ENCODE results near the gene PODXL2. TPM values are rescaled to one million over a fixed set of nuclear protein-coding genes. Genes with fewer than 3 reads are reported as not detected.

The PODXL2 gene
- total RNA-seq, 1 experiment from 2014 or later = 33.6 TPM

DNA sequence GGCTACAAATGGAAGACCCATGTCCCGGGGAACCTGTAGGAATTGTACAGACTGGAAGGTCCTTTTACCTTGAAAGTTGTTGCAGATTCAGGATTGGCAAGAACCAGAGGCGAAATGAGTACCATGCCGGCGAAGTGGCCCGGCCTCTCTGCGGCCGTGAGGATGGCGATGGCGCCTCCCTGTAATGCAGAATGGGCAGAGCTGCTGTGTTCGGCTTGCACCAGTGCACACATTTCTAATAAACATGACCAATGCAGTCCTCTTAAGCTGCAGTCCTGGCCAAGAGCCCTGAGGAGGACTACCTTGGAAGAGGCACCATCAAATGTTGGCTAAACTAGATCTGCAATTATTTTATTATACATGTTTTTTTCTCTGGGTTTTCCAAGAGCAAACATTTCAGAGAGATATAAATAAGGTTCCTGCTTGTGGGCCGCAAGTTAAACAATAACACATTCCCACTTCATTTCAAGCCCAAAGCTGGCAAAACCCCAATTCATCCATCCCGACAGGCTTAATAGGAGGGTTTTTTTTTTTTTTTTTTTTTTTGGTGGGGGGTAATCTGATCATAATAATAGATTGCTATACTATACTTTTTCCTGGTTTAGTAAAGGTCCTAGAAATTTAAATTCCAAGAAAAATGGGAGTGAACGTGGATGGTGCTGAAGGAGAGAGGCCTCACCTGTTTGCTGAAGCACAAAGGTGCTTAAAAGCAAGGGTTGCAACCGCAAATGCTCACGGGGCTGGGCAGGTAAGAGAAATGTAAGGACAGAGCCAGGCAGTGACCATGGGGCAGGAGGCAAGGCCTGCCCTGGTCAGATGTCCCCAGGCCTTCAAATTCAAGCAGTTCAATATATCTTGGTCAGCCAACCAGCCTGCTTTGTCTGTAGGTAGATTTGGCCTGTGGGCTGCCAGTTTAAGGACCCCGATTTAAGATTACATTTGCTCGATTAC, 92.3 kb downstream of the PODXL2 start:
- Mint-ChIP-seq H3K9me3 (peaks cover 16% of the 10 kb centered on the region), H3K4me3 (no peak overlapping the region), H3K4me1 (peaks cover 23% of the 10 kb centered on the region), H3K36me3 (peaks cover 8% of the 10 kb centered on the region; the same call in 1 of the 2 replicates), H3K27me3 (ENCODE audit: low read depth) (peaks cover 7% of the 10 kb centered on the region), H3K27ac (no peak overlapping the region)
- POLR2A ChIA-PET = no interaction called here
- TF ChIP-seq HMGA2 (CRISPR knock-in tag; IDR thresholded peaks at IDR 0.05) = no peak
- ATAC-seq (no peak), DNase-seq (ENCODE audit: low spot score) (no peak)
- CTCF ChIA-PET = interaction anchor here (1.0 to 1.3 kb wide), 2 partner anchors 25 to 42 kb away, joined by 3 read pairs; no protein-coding TSS in a partner anchor

DNA sequence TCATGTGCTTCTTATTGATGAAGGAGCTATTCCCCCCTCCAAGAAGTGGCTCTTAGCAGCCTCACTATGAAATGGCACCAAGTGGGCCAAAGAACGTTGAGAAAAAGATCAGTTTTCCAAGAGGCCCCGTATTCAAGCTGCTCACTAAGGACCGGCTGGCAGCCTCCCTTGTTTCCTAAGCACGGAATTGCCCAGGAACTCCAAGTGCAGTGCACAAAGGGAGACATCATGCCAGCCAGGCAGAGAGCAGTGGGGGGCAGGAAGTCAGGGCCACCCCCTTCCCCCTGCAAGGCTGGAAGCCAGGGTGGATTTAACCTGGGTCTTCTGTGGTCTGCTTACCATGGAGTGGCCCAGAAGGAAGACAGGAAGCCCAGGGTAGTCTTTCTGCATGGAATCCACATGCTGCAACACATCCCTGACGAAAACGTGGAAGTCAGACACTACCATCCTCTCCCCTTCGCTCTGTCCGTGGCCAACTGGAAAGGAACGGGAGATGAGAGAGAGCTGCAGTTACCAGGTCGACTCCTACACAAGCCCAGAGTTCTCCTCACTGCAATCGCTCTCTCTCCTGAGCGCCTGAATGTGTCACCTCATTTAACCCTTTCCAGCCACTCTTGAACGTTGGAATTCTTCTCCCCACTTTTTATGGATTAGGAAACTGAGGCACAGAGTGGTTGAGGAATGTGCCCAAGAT, 93.3 kb downstream of the PODXL2 start:
- ATAC-seq = peak; percentile 75
- Mint-ChIP-seq H3K9me3 (peaks cover 16% of the 10 kb centered on the region), H3K27me3 (ENCODE audit: low read depth) (peaks cover 7% of the 10 kb centered on the region), H3K27ac (no peak overlapping the region), H3K4me3 (no peak overlapping the region), H3K36me3 (peaks cover 8% of the 10 kb centered on the region; the same call in 1 of the 2 replicates), H3K4me1 (peaks cover 23% of the 10 kb centered on the region)
- TF ChIP-seq, protein P1, sequence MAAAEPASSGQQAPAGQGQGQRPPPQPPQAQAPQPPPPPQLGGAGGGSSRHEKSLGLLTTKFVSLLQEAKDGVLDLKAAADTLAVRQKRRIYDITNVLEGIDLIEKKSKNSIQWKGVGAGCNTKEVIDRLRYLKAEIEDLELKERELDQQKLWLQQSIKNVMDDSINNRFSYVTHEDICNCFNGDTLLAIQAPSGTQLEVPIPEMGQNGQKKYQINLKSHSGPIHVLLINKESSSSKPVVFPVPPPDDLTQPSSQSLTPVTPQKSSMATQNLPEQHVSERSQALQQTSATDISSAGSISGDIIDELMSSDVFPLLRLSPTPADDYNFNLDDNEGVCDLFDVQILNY (CRISPR knock-in tag; IDR thresholded peaks at IDR 0.05) = no peak
- TF ChIP-seq GABPB1 (CRISPR knock-in tag; IDR thresholded peaks at IDR 0.05) (no peak), EMX1 (CRISPR knock-in tag; IDR thresholded peaks at IDR 0.05) (no peak), SOX15 (CRISPR knock-in tag; IDR thresholded peaks at IDR 0.05) (no peak), ESRRA (CRISPR knock-in tag; IDR thresholded peaks at IDR 0.05; ENCODE audit: borderline replicate concordance) (no peak), PRRX2 (CRISPR knock-in tag; IDR thresholded peaks at IDR 0.05) (no peak), NFE2L1 (CRISPR knock-in tag; IDR thresholded peaks at IDR 0.05) (no peak), TEAD1 (CRISPR knock-in tag; IDR thresholded peaks at IDR 0.05) (no peak), MYBL2 (CRISPR knock-in tag; IDR thresholded peaks at IDR 0.05) (no peak), NR3C1 (CRISPR knock-in tag; conservative IDR thresholded peaks at IDR 0.05; ENCODE audit: low read depth) (no peak), ZNF671 (CRISPR knock-in tag; IDR thresholded peaks at IDR 0.05) (no peak), ZBTB21 (CRISPR knock-in tag; IDR thresholded peaks at IDR 0.05; ENCODE audit: borderline replicate concordance) (no peak)
- TF ChIP-seq, protein P2, sequence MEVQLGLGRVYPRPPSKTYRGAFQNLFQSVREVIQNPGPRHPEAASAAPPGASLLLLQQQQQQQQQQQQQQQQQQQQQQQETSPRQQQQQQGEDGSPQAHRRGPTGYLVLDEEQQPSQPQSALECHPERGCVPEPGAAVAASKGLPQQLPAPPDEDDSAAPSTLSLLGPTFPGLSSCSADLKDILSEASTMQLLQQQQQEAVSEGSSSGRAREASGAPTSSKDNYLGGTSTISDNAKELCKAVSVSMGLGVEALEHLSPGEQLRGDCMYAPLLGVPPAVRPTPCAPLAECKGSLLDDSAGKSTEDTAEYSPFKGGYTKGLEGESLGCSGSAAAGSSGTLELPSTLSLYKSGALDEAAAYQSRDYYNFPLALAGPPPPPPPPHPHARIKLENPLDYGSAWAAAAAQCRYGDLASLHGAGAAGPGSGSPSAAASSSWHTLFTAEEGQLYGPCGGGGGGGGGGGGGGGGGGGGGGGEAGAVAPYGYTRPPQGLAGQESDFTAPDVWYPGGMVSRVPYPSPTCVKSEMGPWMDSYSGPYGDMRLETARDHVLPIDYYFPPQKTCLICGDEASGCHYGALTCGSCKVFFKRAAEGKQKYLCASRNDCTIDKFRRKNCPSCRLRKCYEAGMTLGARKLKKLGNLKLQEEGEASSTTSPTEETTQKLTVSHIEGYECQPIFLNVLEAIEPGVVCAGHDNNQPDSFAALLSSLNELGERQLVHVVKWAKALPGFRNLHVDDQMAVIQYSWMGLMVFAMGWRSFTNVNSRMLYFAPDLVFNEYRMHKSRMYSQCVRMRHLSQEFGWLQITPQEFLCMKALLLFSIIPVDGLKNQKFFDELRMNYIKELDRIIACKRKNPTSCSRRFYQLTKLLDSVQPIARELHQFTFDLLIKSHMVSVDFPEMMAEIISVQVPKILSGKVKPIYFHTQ (CRISPR knock-in tag; IDR thresholded peaks at IDR 0.05) = no peak
- TF ChIP-seq, protein P3, sequence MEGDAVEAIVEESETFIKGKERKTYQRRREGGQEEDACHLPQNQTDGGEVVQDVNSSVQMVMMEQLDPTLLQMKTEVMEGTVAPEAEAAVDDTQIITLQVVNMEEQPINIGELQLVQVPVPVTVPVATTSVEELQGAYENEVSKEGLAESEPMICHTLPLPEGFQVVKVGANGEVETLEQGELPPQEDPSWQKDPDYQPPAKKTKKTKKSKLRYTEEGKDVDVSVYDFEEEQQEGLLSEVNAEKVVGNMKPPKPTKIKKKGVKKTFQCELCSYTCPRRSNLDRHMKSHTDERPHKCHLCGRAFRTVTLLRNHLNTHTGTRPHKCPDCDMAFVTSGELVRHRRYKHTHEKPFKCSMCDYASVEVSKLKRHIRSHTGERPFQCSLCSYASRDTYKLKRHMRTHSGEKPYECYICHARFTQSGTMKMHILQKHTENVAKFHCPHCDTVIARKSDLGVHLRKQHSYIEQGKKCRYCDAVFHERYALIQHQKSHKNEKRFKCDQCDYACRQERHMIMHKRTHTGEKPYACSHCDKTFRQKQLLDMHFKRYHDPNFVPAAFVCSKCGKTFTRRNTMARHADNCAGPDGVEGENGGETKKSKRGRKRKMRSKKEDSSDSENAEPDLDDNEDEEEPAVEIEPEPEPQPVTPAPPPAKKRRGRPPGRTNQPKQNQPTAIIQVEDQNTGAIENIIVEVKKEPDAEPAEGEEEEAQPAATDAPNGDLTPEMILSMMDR (IDR thresholded peaks at IDR 0.05) = no peak
- TF ChIP-seq, protein P4, sequence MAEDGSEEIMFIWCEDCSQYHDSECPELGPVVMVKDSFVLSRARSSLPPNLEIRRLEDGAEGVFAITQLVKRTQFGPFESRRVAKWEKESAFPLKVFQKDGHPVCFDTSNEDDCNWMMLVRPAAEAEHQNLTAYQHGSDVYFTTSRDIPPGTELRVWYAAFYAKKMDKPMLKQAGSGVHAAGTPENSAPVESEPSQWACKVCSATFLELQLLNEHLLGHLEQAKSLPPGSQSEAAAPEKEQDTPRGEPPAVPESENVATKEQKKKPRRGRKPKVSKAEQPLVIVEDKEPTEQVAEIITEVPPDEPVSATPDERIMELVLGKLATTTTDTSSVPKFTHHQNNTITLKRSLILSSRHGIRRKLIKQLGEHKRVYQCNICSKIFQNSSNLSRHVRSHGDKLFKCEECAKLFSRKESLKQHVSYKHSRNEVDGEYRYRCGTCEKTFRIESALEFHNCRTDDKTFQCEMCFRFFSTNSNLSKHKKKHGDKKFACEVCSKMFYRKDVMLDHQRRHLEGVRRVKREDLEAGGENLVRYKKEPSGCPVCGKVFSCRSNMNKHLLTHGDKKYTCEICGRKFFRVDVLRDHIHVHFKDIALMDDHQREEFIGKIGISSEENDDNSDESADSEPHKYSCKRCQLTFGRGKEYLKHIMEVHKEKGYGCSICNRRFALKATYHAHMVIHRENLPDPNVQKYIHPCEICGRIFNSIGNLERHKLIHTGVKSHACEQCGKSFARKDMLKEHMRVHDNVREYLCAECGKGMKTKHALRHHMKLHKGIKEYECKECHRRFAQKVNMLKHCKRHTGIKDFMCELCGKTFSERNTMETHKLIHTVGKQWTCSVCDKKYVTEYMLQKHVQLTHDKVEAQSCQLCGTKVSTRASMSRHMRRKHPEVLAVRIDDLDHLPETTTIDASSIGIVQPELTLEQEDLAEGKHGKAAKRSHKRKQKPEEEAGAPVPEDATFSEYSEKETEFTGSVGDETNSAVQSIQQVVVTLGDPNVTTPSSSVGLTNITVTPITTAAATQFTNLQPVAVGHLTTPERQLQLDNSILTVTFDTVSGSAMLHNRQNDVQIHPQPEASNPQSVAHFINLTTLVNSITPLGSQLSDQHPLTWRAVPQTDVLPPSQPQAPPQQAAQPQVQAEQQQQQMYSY (CRISPR knock-in tag; IDR thresholded peaks at IDR 0.05) = no peak
- DNase-seq (ENCODE audit: low spot score) = no peak
- ChIA-PET POLR2A (no interaction called here), CTCF (interaction anchor here (0.9 to 1.3 kb wide), 5 partner anchors 10 to 43 kb away, joined by 3 to 5 read pairs (median 3); no protein-coding TSS in a partner anchor)
